ENCODE measurements around the gene GRIK2. TPM values are rescaled to one million over a fixed set of nuclear protein-coding genes. Genes with fewer than 3 reads are reported as not detected.

The GRIK2 gene
- total RNA-seq, 5 donors from 2014 or later (not counting 1 experiment from before 2014, with no cell fraction given) = 0.15 to 0.19 TPM; not detected in 3

GRCh38 chr6:101845172-101845571 is 451.7 kb downstream of the GRIK2 start:
- H3K27ac Mint-ChIP-seq = no peak overlapping the region

GRCh38 chr6:101845621-101846020 is 452.1 kb downstream of the GRIK2 start:
- H3K27me3 ChIP-seq (replicated peaks in 1 of 2; ENCODE audit: control insufficient read depth in 2 of 2, extremely low read depth in 1 of 2, insufficient read depth in 2 of 2, low read length in 1 of 2) = no peaks in the 10 kb centered on the region
- no peaks in the 10 kb centered on the region for H3K27me3 Mint-ChIP-seq
- ChIA-PET POLR2A (interaction anchor here in 1 of 2 donors (0.7 kb wide), 1 partner anchor 989 kb away, joined by 5 read pairs; no protein-coding TSS in a partner anchor), CTCF (no interaction called here)
- H3K4me3 ChIP-seq (ENCODE audit: control insufficient read depth in 1 of 2, extremely low read depth in 1 of 2, low read length in 1 of 2) = no peak overlapping the region
- WGBS (ENCODE audit: insufficient coverage) = no CpG with 5 or more reads among the region's 1 CpG
- H3K4me3 Mint-ChIP-seq = no peak overlapping the region
- no peaks in the 10 kb centered on the region for H3K9me3 ChIP-seq
- H3K27ac Mint-ChIP-seq = no peak overlapping the region
- peak overlapping the region; percentile 20 for H3K27ac ChIP-seq (ENCODE audit: low read length)
- H3K36me3 Mint-ChIP-seq = no peaks in the 10 kb centered on the region
- ATAC-seq (replicated peaks in 1 of 4) (no peak), DNase-seq (peak in 1 of 35 experiments; percentile 48)
- H3K36me3 ChIP-seq (ENCODE audit: control insufficient read depth in 2 of 2, extremely low read depth in 1 of 2, insufficient read depth in 1 of 2, low read length in 1 of 2) = no peaks in the 10 kb centered on the region
- H3K9me3 Mint-ChIP-seq = peaks cover 1 to 6% (median 2%) of the 10 kb centered on the region in 3 donors
- peaks cover 0 to 4% of the 10 kb centered on the region in 2 experiments for H3K4me1 ChIP-seq (ENCODE audit: control insufficient read depth in 1 of 2, extremely low read depth in 1 of 2, insufficient read depth in 2 of 2, low read length in 2 of 2)
- H3K4me1 Mint-ChIP-seq = peaks cover 0 to 2% (median 0%) of the 10 kb centered on the region in 3 donors

More at GRCh38 chr6:101845172-101845571, 451.7 kb downstream of the GRIK2 start:
- peaks cover 0 to 4% of the 10 kb centered on the region in 2 experiments for H3K4me1 ChIP-seq (ENCODE audit: control insufficient read depth in 1 of 2, extremely low read depth in 1 of 2, insufficient read depth in 2 of 2, low read length in 2 of 2)
- H3K4me3 ChIP-seq (ENCODE audit: control insufficient read depth in 1 of 2, extremely low read depth in 1 of 2, low read length in 1 of 2) = no peak overlapping the region
- no peaks in the 10 kb centered on the region for H3K9me3 ChIP-seq
- H3K36me3 ChIP-seq (ENCODE audit: control insufficient read depth in 2 of 2, extremely low read depth in 1 of 2, insufficient read depth in 1 of 2, low read length in 1 of 2) = no peaks in the 10 kb centered on the region
- Mint-ChIP-seq H3K27me3 (no peaks in the 10 kb centered on the region), H3K9me3 (peaks cover 0 to 6% (median 2%) of the 10 kb centered on the region in 3 donors), H3K4me1 (peaks cover 0 to 2% (median 0%) of the 10 kb centered on the region in 3 donors), H3K36me3 (no peaks in the 10 kb centered on the region), H3K4me3 (no peak overlapping the region)
- WGBS (ENCODE audit: insufficient coverage) = no CpG with 5 or more reads among the region's 2 CpGs
- ChIA-PET POLR2A (interaction anchor here in 1 of 2 donors (0.7 kb wide), 1 partner anchor 989 kb away, joined by 5 read pairs; no protein-coding TSS in a partner anchor), CTCF (no interaction called here)
- H3K27ac ChIP-seq (ENCODE audit: low read length) = peak overlapping the region; percentile 42
- no peaks in the 10 kb centered on the region for H3K27me3 ChIP-seq (replicated peaks in 1 of 2; ENCODE audit: control insufficient read depth in 2 of 2, extremely low read depth in 1 of 2, insufficient read depth in 2 of 2, low read length in 1 of 2)
- ATAC-seq (replicated peaks in 1 of 4) (no peak), DNase-seq (peak in 1 of 35 experiments; percentile 3)

- no peak overlapping the region for H3K4me3 Mint-ChIP-seq
- POLR2A ChIA-PET = no interaction called here
- 57% methylated on average over 1 of the region's 3 CpGs for WGBS (ENCODE audit: insufficient coverage)
Observed at GRCh38 chr6:101847690-101848089, 454.2 kb downstream of the GRIK2 start.

GRCh38 chr6:101851911-101852310 is 458.4 kb downstream of the GRIK2 start:
- DNase-seq = no peak
- Mint-ChIP-seq H3K4me3 (no peak overlapping the region), H3K27ac (no peak overlapping the region), H3K9me3 (peaks cover 0 to 4% (median under 1%) of the 10 kb centered on the region in 3 donors), H3K4me1 (no peaks in the 10 kb centered on the region), H3K27me3 (no peaks in the 10 kb centered on the region), H3K36me3 (no peaks in the 10 kb centered on the region)
- no CpG with 5 or more reads among the region's 1 CpG for WGBS (ENCODE audit: insufficient coverage)
- ChIA-PET POLR2A (no interaction called here), CTCF (no interaction called here)
- Histone ChIP-seq H3K9me3 (no peaks in the 10 kb centered on the region), H3K36me3 (ENCODE audit: control insufficient read depth in 2 of 2, extremely low read depth in 1 of 2, insufficient read depth in 1 of 2, low read length in 1 of 2) (no peaks in the 10 kb centered on the region), H3K27ac (ENCODE audit: low read length) (no peak overlapping the region), H3K4me3 (ENCODE audit: control insufficient read depth in 1 of 2, extremely low read depth in 1 of 2, low read length in 1 of 2) (no peak overlapping the region), H3K27me3 (replicated peaks in 1 of 2; ENCODE audit: control insufficient read depth in 2 of 2, extremely low read depth in 1 of 2, insufficient read depth in 2 of 2, low read length in 1 of 2) (no peaks in the 10 kb centered on the region), H3K4me1 (ENCODE audit: control insufficient read depth in 1 of 2, extremely low read depth in 1 of 2, insufficient read depth in 2 of 2, low read length in 2 of 2) (no peaks in the 10 kb centered on the region)
- ATAC-seq (replicated peaks in 1 of 4) = no peak

More at GRCh38 chr6:101847690-101848089, 454.2 kb downstream of the GRIK2 start:
- H3K27ac ChIP-seq (ENCODE audit: low read length) = no peak overlapping the region
- peaks cover 2 to 4% (median 3%) of the 10 kb centered on the region in 3 donors for H3K9me3 Mint-ChIP-seq
- no peaks in the 10 kb centered on the region for H3K9me3 ChIP-seq
- no peak overlapping the region for H3K4me3 ChIP-seq (ENCODE audit: control insufficient read depth in 1 of 2, extremely low read depth in 1 of 2, low read length in 1 of 2)
- no peaks in the 10 kb centered on the region for H3K36me3 Mint-ChIP-seq
- H3K4me1 Mint-ChIP-seq = peaks cover 0 to 2% (median 0%) of the 10 kb centered on the region in 3 donors
- DNase-seq (no peak), ATAC-seq (replicated peaks in 1 of 4) (no peak)
- peaks cover 0 to 4% of the 10 kb centered on the region in 2 experiments for H3K4me1 ChIP-seq (ENCODE audit: control insufficient read depth in 1 of 2, extremely low read depth in 1 of 2, insufficient read depth in 2 of 2, low read length in 2 of 2)
- no peak overlapping the region for H3K27ac Mint-ChIP-seq
- H3K27me3 Mint-ChIP-seq = no peaks in the 10 kb centered on the region
- CTCF ChIA-PET = no interaction called here
- H3K27me3 ChIP-seq (replicated peaks in 1 of 2; ENCODE audit: control insufficient read depth in 2 of 2, extremely low read depth in 1 of 2, insufficient read depth in 2 of 2, low read length in 1 of 2) = no peaks in the 10 kb centered on the region
- H3K36me3 ChIP-seq (ENCODE audit: control insufficient read depth in 2 of 2, extremely low read depth in 1 of 2, insufficient read depth in 1 of 2, low read length in 1 of 2) = no peaks in the 10 kb centered on the region

- no CpG with 5 or more reads among the region's 3 CpGs for WGBS (ENCODE audit: insufficient coverage)
- POLR2A ChIA-PET = no interaction called here
- no peaks in the 10 kb centered on the region for H3K4me1 ChIP-seq (ENCODE audit: control insufficient read depth in 1 of 2, extremely low read depth in 1 of 2, insufficient read depth in 2 of 2, low read length in 2 of 2)
- H3K27ac ChIP-seq (ENCODE audit: low read length) = no peak overlapping the region
- no peak for ATAC-seq (replicated peaks in 1 of 4)
- no peak overlapping the region for H3K4me3 Mint-ChIP-seq
- no peak overlapping the region for H3K4me3 ChIP-seq (ENCODE audit: control insufficient read depth in 1 of 2, extremely low read depth in 1 of 2, low read length in 1 of 2)
- H3K9me3 ChIP-seq = no peaks in the 10 kb centered on the region
- no peaks in the 10 kb centered on the region for H3K27me3 Mint-ChIP-seq
- H3K27ac Mint-ChIP-seq = no peak overlapping the region
- no peaks in the 10 kb centered on the region for H3K4me1 Mint-ChIP-seq
- no peaks in the 10 kb centered on the region for H3K36me3 Mint-ChIP-seq
- no peaks in the 10 kb centered on the region for H3K36me3 ChIP-seq (ENCODE audit: control insufficient read depth in 2 of 2, extremely low read depth in 1 of 2, insufficient read depth in 1 of 2, low read length in 1 of 2)
- CTCF ChIA-PET = no interaction called here
- H3K27me3 ChIP-seq (replicated peaks in 1 of 2; ENCODE audit: control insufficient read depth in 2 of 2, extremely low read depth in 1 of 2, insufficient read depth in 2 of 2, low read length in 1 of 2) = no peaks in the 10 kb centered on the region
- H3K9me3 Mint-ChIP-seq = peaks cover 0 to 4% (median 0%) of the 10 kb centered on the region in 3 donors
- DNase-seq = no peak
Observed at GRCh38 chr6:101853231-101854085, 459.9 kb downstream of the GRIK2 start.

GRCh38 chr6:101876431-101876830 is 482.9 kb downstream of the GRIK2 start:
- Histone ChIP-seq H3K36me3 (ENCODE audit: control insufficient read depth in 2 of 2, extremely low read depth in 1 of 2, insufficient read depth in 1 of 2, low read length in 1 of 2) (no peaks in the 10 kb centered on the region), H3K4me3 (ENCODE audit: control insufficient read depth in 1 of 2, extremely low read depth in 1 of 2, low read length in 1 of 2) (no peak overlapping the region), H3K9me3 (no peaks in the 10 kb centered on the region), H3K27ac (ENCODE audit: low read length) (no peak overlapping the region), H3K27me3 (replicated peaks in 1 of 2; ENCODE audit: control insufficient read depth in 2 of 2, extremely low read depth in 1 of 2, insufficient read depth in 2 of 2, low read length in 1 of 2) (no peaks in the 10 kb centered on the region), H3K4me1 (ENCODE audit: control insufficient read depth in 1 of 2, extremely low read depth in 1 of 2, insufficient read depth in 2 of 2, low read length in 2 of 2) (no peaks in the 10 kb centered on the region)
- Mint-ChIP-seq H3K27ac (no peak overlapping the region), H3K36me3 (no peaks in the 10 kb centered on the region), H3K27me3 (no peaks in the 10 kb centered on the region), H3K4me3 (no peak overlapping the region), H3K9me3 (peaks cover 0 to 11% (median 6%) of the 10 kb centered on the region in 3 donors), H3K4me1 (no peaks in the 10 kb centered on the region)
- no peak for DNase-seq
- CTCF ChIA-PET = interaction anchor here in 1 of 2 donors (0.6 kb wide), 1 partner anchor 78 kb away, joined by 3 read pairs; no protein-coding TSS in a partner anchor
- ATAC-seq (replicated peaks in 1 of 4) = no peak
- POLR2A ChIA-PET = no interaction called here
